Astrocyte of the spinal cord (primary cell): ENCODE measurements around the gene FGFR3.

Experiments used
- DNase-seq: peaks from one replicate; pipeline ENCODE4 v3.0.0; 2011; ENCODE audit warnings: low read depth, low spot score
- H3K4me3 ChIP-seq: 2 replicates; pipeline ENCODE4 v1.5.1; 2011; ENCODE audit warnings: low read depth, mild to moderate bottlenecking, low read length, moderate library complexity
- CTCF ChIP-seq: IDR thresholded peaks from 2 replicates; pipeline ENCODE4 v1.5.1; 2012; ENCODE audit warnings: low read depth, mild to moderate bottlenecking, low read length, inconsistent platforms
- in situ Hi-C: cut with HindIII; loops from 2 replicates; pipeline ENCODE4 v1.10.0; 2017; ENCODE audit warnings: low sequenced_read_pairs

FGFR3 gene

GRCh38 chr4:1822568-1823544 lies 29.8 kb downstream of the FGFR3 start:
- in situ Hi-C loops: no loop called here
- DNase-seq: no peak
- no peak for TF ChIP-seq CTCF
- no peak overlapping the region for H3K4me3 ChIP-seq

DNA sequence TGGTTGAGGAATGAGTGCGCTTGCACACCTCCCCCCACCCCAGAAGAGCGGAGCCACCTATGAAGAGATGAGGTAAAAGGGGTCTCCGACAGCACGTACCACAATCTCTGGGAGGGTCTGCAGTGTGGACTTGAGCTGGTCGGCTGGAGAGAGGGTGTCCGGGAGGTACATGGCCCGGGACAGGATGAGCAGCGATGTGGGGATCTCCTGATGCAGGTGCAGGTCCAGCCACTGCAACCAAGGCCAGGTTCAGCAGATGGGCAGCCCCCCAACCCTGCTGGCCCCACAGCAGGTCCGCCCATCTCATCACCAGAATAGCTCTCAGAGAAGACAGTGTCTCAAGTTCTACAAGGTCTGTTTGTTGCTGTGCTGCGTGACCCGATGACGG lies 30.4 kb downstream of the FGFR3 start:
- DNase-seq: no peak
- no peak for TF ChIP-seq CTCF
- no peak overlapping the region for H3K4me3 ChIP-seq
- in situ Hi-C loops: no loop called here

DNA sequence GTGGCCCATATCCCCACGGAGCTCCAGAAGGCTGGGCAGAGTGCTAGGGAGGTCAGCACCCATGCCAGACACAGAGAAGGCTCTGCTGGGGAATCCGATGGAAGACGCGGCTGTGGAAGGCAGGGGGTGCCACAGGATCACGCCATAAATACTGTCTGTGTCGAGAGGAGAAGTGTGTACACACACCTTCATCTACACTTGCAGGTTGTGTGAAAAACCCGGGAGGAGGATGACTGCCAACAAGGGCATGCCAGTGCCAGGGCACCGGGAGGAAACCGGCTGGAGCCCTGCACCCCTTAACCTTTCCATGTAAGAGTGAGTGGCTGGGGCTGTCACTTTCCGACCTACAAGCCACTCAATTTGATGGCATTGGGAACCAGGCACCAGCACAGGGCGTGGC lies 31.7 kb downstream of the FGFR3 start:
- DNase-seq: no peak
- no peak overlapping the region for H3K4me3 ChIP-seq
- no peak for TF ChIP-seq CTCF
- in situ Hi-C loops: no loop called here

- no peak for TF ChIP-seq CTCF
- in situ Hi-C loops: no loop called here
- DNase-seq: no peak
- no peak overlapping the region for H3K4me3 ChIP-seq
Observed at GRCh38 chr4:1825326-1825725, 32.2 kb downstream of the FGFR3 start.

- H3K4me3 ChIP-seq: no peak overlapping the region
- in situ Hi-C loops: no loop called here
- no peak for TF ChIP-seq CTCF
- DNase-seq: no peak
Observed at GRCh38 chr4:1826531-1827350, 33.6 kb downstream of the FGFR3 start.

GRCh38 chr4:1830234-1830633 lies 37.1 kb downstream of the FGFR3 start:
- H3K4me3 ChIP-seq: no peak overlapping the region
- no peak for DNase-seq
- TF ChIP-seq CTCF: no peak
- in situ Hi-C loops: no loop called here
